Sigmoid colon (tissue), 4 donors: ENCODE measurements around the gene SLC16A7.

ENCODE experiments used
- EP300 ChIP-seq, 4 donors: sonication (generic); formaldehyde crosslinking; IDR thresholded peaks; one replicate each; pipeline ENCODE4 v1.6.1; 2017; ENCODE audit warnings: antibody characterized with exemption in 4 of 4
- TF ChIP-seq, protein P1 (sequence below), 4 experiments: fragments of 450-650 bp in 3 of 4; fragments of 200-600 bp in 1 of 4; IDR thresholded peaks; one replicate each; pipeline ENCODE4 v1.5.1; 2016 to 2019; ENCODE audit warnings: antibody characterized with exemption in 4 of 4, mild to moderate bottlenecking in 3 of 4, moderate library complexity in 2 of 4

DNA sequence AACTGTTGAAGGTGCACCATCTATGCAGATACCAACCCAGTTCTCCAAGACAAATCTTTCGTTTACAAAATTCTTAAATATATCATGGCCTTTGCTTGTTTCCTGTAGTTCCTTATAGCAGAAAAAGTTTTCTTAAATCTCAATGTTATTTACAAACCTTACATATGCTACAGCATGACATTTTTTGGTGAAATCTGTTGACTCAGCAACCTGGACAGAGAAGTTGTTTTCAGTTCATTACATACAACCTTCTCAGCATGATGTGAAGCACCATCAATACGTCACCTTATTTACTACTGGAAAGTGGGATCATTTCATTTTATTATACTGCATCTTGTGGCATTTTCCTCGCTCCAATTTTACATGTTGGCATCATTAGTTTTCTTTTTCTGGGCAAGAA, 231.9 kb downstream of the SLC16A7 start:
- TF ChIP-seq EP300 (IDR thresholded peaks at IDR 0.05), result no peak
- TF ChIP-seq, protein P1, sequence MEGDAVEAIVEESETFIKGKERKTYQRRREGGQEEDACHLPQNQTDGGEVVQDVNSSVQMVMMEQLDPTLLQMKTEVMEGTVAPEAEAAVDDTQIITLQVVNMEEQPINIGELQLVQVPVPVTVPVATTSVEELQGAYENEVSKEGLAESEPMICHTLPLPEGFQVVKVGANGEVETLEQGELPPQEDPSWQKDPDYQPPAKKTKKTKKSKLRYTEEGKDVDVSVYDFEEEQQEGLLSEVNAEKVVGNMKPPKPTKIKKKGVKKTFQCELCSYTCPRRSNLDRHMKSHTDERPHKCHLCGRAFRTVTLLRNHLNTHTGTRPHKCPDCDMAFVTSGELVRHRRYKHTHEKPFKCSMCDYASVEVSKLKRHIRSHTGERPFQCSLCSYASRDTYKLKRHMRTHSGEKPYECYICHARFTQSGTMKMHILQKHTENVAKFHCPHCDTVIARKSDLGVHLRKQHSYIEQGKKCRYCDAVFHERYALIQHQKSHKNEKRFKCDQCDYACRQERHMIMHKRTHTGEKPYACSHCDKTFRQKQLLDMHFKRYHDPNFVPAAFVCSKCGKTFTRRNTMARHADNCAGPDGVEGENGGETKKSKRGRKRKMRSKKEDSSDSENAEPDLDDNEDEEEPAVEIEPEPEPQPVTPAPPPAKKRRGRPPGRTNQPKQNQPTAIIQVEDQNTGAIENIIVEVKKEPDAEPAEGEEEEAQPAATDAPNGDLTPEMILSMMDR (IDR thresholded peaks at IDR 0.05), result no peak
